Activated T-cell treated with anti-CD3 and anti-CD28 coated beads, Interleukin-2, amount 50 U/mL, for 24 hours (primary cell): ENCODE measurements around the gene SYNPO.

Experiments
- DNase-seq: peaks from one replicate; pipeline ENCODE4 v3.0.0-alpha.2; 2020
- H3K27ac Mint-ChIP-seq: 2 replicates; pipeline ENCODE4 v1.8.0; 2020; ENCODE audit warnings: mild to moderate bottlenecking, mixed read lengths
- H3K27me3 Mint-ChIP-seq: 2 replicates; pipeline ENCODE4 v1.8.0; 2020; ENCODE audit warnings: mixed read lengths
- H3K36me3 Mint-ChIP-seq: 2 replicates; pipeline ENCODE4 v1.8.0; 2020; ENCODE audit warnings: low read depth, mixed read lengths
- H3K4me1 Mint-ChIP-seq: 2 replicates; pipeline ENCODE4 v1.8.0; 2020; ENCODE audit warnings: low read depth, mixed read lengths
- H3K4me3 Mint-ChIP-seq: 2 replicates; pipeline ENCODE4 v1.8.0; 2020; ENCODE audit warnings: mild to moderate bottlenecking, moderate library complexity, mixed read lengths
- H3K9me3 Mint-ChIP-seq: 2 replicates; pipeline ENCODE4 v1.8.0; 2020; ENCODE audit warnings: mixed read lengths

SYNPO gene

DNA sequence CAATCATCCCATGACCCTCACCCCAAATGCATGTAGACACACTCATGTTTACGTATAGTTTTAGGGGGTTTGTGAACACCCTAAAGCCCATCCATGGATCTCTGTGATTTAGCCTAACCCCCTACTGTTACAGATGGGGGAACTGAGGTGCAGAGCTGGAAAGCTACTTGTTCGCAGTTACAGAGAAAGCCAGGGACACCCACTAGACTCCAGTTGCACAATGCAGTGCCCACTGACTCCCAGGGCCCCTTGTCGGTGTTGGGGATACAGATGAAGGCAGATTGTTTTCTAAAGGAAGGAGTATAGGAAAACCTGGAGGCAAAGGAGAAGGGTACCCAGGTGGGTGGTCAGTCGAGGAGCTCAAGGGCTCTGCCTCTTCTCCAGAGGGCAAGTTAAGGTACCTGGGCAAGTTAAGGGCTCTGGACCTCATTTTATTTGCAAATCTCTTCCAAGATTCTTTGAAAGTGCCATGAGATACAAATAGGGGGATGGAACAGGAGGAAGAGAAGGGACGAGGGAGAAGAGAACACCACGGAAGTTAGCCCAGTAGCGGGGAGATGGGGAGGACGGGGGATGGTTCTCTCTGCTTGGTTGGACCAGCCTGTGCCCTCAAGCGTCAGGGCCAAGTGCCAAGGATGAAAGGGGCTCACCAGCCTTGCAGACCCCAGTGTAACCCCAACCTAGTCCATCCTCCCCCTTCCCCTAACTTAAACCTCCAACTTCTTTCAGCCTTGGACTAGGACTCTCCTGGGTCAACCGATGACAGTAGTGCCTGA, 21.5 kb downstream of the SYNPO start:
- Mint-ChIP-seq H3K36me3 (no peaks in the 10 kb centered on the region), H3K27ac (no peak overlapping the region), H3K4me3 (no peak overlapping the region), H3K9me3 (no peaks in the 10 kb centered on the region), H3K4me1 (peaks cover 3% of the 10 kb centered on the region), H3K27me3 (peaks cover 7% of the 10 kb centered on the region)
- DNase-seq = no peak

DNA sequence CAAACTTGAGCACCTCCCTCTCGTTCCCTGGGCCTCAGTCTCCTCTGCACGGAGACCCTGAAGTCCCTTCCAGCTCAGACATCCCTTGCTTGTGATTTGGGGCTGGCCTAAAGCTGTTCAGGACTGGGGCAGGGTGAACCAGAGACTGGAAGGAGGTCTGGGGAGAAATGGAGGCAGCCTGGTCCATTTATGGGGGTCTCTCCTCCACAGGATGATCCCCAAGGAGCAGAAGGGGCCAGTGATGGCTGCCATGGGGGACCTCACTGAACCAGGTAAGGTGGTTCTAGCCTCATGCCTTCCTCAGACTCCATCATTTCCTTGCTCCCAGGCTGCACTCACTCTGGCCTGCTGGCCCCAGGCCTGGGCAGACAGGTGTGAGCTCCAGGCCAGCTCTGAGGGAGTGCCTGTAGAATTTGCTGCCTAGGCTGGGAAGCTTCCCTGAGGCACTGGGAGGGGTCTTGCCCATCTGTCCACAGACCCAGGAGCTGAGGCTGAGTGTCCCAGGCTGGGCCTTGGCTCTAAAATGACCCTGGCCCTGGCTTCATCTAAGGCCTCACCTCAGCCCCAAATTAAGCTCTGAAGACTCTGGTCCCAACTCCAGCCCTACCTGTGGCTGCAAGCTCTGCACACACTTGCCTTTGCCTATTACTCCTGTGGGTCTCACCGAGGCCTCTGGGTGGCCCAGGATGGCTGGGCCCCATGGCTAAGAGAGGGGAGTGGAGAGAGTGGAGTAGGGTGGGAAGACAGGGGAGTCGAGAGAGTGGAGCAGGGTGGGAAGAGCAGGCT, 22.5 kb downstream of the SYNPO start:
- Mint-ChIP-seq H3K27ac (no peak overlapping the region), H3K4me3 (no peak overlapping the region), H3K27me3 (peaks cover 7% of the 10 kb centered on the region), H3K4me1 (no peaks in the 10 kb centered on the region), H3K36me3 (no peaks in the 10 kb centered on the region), H3K9me3 (no peaks in the 10 kb centered on the region)
- DNase-seq = no peak

DNA sequence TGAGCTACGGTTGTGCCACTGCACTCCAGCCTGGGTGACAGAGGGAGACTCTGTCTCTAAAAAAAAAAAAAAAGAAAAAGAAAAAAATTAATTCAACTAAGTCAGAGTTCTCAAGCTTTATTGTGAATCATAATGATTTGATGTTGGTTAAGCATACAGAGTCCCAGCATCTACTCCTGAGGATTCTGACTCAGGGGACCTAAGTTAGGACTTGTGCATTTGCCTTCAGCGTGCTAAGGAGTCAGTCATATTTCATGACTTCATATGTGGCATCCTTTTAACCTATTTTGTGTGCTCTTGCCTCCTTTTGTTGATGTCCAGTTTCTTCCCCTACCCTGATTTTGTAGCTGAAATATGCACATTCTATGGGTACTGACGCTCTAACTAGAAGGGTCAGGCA, 23.5 kb downstream of the SYNPO start:
- no peak for DNase-seq
- Mint-ChIP-seq H3K4me3 (no peak overlapping the region), H3K27me3 (peaks cover 7% of the 10 kb centered on the region), H3K4me1 (no peaks in the 10 kb centered on the region), H3K36me3 (no peaks in the 10 kb centered on the region), H3K9me3 (no peaks in the 10 kb centered on the region), H3K27ac (no peak overlapping the region)

- H3K4me3 Mint-ChIP-seq = no peak overlapping the region
- no peak for DNase-seq
- peaks cover 12% of the 10 kb centered on the region for H3K27me3 Mint-ChIP-seq
- no peaks in the 10 kb centered on the region for H3K4me1 Mint-ChIP-seq
- H3K36me3 Mint-ChIP-seq = no peaks in the 10 kb centered on the region
- H3K9me3 Mint-ChIP-seq = no peaks in the 10 kb centered on the region
- H3K27ac Mint-ChIP-seq = no peak overlapping the region
Measured at GRCh38 chr5:150665044-150665443, 24.6 kb downstream of the SYNPO start.

- Mint-ChIP-seq H3K4me3 (peak overlapping the region; percentile 57), H3K9me3 (no peaks in the 10 kb centered on the region), H3K36me3 (no peaks in the 10 kb centered on the region), H3K27me3 (peaks cover 28% of the 10 kb centered on the region), H3K27ac (no peak overlapping the region), H3K4me1 (peaks cover 6% of the 10 kb centered on the region)
- DNase-seq = no peak
Measured at GRCh38 chr5:150670275-150670947, 30.0 kb downstream of the SYNPO start.

GRCh38 chr5:150670948-150671310, 30.5 kb downstream of the SYNPO start:
- peaks cover 28% of the 10 kb centered on the region for H3K27me3 Mint-ChIP-seq
- H3K4me3 Mint-ChIP-seq = peak overlapping the region; percentile 57

DNA sequence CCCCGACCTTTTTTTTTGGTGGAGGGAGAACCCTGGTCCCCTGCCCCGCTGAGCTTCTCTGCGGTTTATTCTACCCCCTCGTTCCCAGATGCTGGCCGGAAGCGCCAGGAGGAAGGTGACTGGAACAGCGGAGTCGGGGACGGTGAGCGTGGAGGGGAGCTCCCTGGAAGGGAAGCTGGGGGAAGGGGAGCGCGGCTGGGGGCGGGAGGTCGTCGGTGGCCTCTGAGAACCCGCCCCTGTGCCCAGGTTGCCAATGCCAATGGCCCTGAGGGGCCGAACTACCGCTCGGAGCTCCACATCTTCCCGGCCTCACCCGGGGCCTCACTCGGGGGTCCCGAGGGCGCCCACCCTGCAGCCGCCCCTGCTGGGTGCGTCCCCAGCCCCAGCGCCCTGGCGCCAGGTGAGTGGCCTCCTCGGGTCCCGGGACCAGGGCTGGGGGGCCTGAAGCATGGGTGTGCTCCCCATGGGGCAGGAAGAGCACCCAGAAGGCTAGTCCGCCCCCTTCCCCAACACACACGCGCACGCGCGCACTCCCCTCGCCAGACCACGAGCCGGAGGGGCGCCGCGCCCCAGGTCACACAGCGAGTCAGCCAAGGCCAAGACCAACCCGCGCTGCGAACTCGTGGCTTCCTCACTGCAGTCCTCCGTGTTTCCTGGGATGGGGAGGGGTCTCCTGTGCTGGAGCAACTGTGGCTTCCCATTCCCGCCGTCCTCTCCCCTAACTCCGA, 31.2 kb downstream of the SYNPO start:
- peak; percentile 36 for DNase-seq
- H3K4me1 Mint-ChIP-seq = peaks cover 6% of the 10 kb centered on the region
- no peaks in the 10 kb centered on the region for H3K9me3 Mint-ChIP-seq
- H3K36me3 Mint-ChIP-seq = no peaks in the 10 kb centered on the region
- H3K4me3 Mint-ChIP-seq = peak overlapping the region; percentile 75
- no peak overlapping the region for H3K27ac Mint-ChIP-seq
- peaks cover 28% of the 10 kb centered on the region for H3K27me3 Mint-ChIP-seq

More at GRCh38 chr5:150670948-150671310, 30.5 kb downstream of the SYNPO start:
- H3K4me1 Mint-ChIP-seq = peaks cover 6% of the 10 kb centered on the region
- DNase-seq = no peak
- H3K27ac Mint-ChIP-seq = no peak overlapping the region
- no peaks in the 10 kb centered on the region for H3K9me3 Mint-ChIP-seq
- no peaks in the 10 kb centered on the region for H3K36me3 Mint-ChIP-seq

- H3K27ac Mint-ChIP-seq = peak overlapping the region; percentile 58
- H3K9me3 Mint-ChIP-seq = no peaks in the 10 kb centered on the region
- peaks cover 6% of the 10 kb centered on the region for H3K4me1 Mint-ChIP-seq
- H3K36me3 Mint-ChIP-seq = no peaks in the 10 kb centered on the region
- H3K4me3 Mint-ChIP-seq = peak overlapping the region; percentile 75
- H3K27me3 Mint-ChIP-seq = peaks cover 28% of the 10 kb centered on the region
- DNase-seq = peak; percentile 57
Measured at GRCh38 chr5:150672237-150672883, 31.9 kb downstream of the SYNPO start.

DNA sequence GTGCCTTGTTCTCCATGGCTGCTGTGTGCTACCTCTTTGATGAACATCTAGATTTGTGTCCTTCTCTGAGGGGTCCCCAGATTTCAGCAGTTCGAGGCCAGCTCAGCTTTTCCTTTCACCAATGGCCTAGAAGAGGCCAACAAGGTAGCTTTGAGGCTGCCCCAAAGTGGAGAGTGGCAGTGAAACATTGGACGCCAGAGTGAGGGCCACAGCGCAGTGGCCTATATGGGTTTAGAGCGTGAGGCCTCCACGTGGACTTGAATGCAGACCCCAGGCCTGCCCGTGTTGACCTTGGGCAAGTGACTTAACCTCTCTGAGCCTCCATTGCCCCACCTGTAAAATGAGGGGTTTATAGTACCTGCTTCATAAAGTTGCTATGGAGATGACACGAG, 32.4 kb downstream of the SYNPO start:
- H3K27ac Mint-ChIP-seq = no peak overlapping the region
- H3K4me1 Mint-ChIP-seq = peaks cover 6% of the 10 kb centered on the region
- no peaks in the 10 kb centered on the region for H3K36me3 Mint-ChIP-seq
- peaks cover 28% of the 10 kb centered on the region for H3K27me3 Mint-ChIP-seq
- no peaks in the 10 kb centered on the region for H3K9me3 Mint-ChIP-seq
- no peak for DNase-seq
- peak overlapping the region; percentile 75 for H3K4me3 Mint-ChIP-seq

DNA sequence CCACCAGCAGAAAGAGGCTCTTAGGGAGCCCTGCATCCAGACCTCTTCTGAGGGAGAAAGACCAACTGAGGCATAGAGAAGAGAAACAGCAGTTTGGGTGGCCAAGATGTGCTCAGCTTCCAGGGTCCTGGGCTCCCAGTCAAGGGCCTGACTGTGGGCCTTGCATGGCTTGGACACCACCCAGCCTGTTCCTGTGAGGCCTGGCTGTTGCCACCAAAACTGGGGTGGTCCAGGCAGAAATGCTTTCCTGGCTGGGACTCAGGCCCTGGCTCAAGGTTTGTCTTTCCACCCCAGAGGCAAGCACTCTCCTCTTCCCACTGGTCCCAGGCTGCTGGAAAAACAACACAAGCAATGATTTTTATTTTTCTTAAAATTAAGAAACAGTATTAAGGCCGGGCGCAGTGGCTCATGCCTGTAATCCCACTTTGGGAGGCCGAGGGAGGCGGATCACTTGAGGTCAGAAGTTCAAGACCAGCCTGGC, 33.9 kb downstream of the SYNPO start:
- peaks cover 6% of the 10 kb centered on the region for H3K4me1 Mint-ChIP-seq
- no peak for DNase-seq
- H3K27ac Mint-ChIP-seq = no peak overlapping the region
- peaks cover 26% of the 10 kb centered on the region for H3K27me3 Mint-ChIP-seq
- no peak overlapping the region for H3K4me3 Mint-ChIP-seq
- no peaks in the 10 kb centered on the region for H3K36me3 Mint-ChIP-seq
- H3K9me3 Mint-ChIP-seq = no peaks in the 10 kb centered on the region

DNA sequence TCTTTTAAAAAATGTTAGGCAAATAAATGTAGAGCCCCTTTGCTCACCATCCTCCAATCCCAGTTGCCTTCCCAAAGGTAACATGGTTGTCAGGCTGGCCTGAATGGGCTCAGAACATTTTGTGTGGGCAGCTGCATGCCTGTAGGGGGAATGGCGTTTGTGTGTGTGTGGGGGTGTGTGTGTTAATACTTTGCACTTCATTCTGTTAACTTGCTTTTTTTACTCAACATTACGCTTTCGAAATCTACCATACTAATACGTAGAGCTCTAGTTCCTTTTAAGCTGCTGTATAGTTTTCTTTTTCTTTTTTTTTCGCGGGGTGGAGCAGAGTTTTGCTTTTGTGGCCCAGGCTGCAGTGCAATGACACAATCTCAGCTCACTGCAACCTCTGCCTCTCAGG, 34.6 kb downstream of the SYNPO start:
- no peak for DNase-seq
- Mint-ChIP-seq H3K27ac (no peak overlapping the region), H3K4me1 (peaks cover 6% of the 10 kb centered on the region), H3K9me3 (no peaks in the 10 kb centered on the region), H3K4me3 (no peak overlapping the region), H3K27me3 (peaks cover 23% of the 10 kb centered on the region), H3K36me3 (no peaks in the 10 kb centered on the region)

DNA sequence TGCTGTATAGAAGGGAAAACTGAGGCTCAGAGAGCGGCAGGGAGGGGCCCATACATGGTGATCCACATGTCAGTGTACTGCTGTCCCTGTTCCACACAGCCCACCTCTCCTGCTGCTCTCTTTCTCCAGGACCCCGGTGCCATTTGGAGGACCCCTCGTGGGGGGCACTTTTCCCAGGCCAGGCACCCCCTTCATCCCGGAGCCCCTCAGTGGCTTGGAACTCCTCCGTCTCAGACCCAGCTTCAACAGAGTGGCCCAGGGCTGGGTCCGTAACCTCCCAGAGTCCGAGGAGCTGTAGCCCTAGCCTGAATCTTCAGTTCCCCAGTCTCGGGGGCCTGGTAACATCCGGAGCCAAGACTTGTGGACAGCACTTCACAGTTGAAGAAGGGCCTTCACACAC, 36.1 kb downstream of the SYNPO start:
- Mint-ChIP-seq H3K4me3 (no peak overlapping the region), H3K27ac (no peak overlapping the region), H3K9me3 (no peaks in the 10 kb centered on the region), H3K4me1 (peaks cover 6% of the 10 kb centered on the region), H3K36me3 (peaks cover 6% of the 10 kb centered on the region), H3K27me3 (peaks cover 8% of the 10 kb centered on the region)
- DNase-seq = no peak

DNA sequence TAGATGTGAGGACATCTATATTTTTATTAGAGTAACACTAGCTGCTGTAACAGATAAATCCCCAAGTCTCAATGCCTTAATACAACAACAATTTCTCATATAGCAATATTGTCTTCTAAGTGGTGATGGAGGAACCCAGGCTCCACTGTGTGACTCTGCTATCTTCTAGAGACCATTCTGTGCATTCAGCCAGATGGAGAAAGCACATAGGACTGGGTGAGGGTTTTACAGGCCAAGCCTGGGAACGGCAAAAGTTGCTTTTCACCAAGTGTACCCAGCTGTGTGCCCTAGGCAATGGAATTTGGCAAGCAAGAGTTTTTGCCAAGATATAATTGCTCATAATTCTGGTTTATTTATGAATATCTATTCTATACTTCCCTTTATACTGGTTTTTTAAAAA, 48.7 kb downstream of the SYNPO start:
- Mint-ChIP-seq H3K27me3 (no peaks in the 10 kb centered on the region), H3K4me1 (no peaks in the 10 kb centered on the region), H3K27ac (no peak overlapping the region), H3K4me3 (no peak overlapping the region), H3K9me3 (no peaks in the 10 kb centered on the region), H3K36me3 (peaks cover 78% of the 10 kb centered on the region)
- DNase-seq = no peak

GRCh38 chr5:150690760-150691159, 50.3 kb downstream of the SYNPO start:
- Mint-ChIP-seq H3K36me3 (peaks cover 88% of the 10 kb centered on the region), H3K27me3 (no peaks in the 10 kb centered on the region), H3K9me3 (no peaks in the 10 kb centered on the region), H3K4me1 (no peaks in the 10 kb centered on the region), H3K4me3 (no peak overlapping the region), H3K27ac (peak overlapping the region; percentile 9)
- no peak for DNase-seq
